Astrocyte (in vitro differentiated cells and primary cell): ENCODE measurements around the gene PRKCA. TPM values are rescaled to one million over a fixed set of nuclear protein-coding genes. Genes with fewer than 3 reads are reported as not detected.

Source experiments
- DNase-seq: peaks from one replicate; pipeline ENCODE4 v3.0.0-alpha.2; 2010; ENCODE audit warnings: low read depth
- FAIRE-seq: peaks from 2 replicates; lab custom pipeline; 2011; peaks lifted over from hg19 to GRCh38; lab: Jason Lieb, UNC
- H2AFZ ChIP-seq: 2 replicates; pipeline ENCODE4 v1.6.0; 2012; ENCODE audit warnings: low read depth, low read length, inconsistent platforms
- H3K27ac ChIP-seq: 2 replicates; pipeline ENCODE4 v1.5.1; 2011; ENCODE audit warnings: low read depth, low read length, inconsistent platforms
- H3K27me3 ChIP-seq: 2 replicates; pipeline ENCODE4 v1.6.0; 2011; ENCODE audit warnings: low read length, inconsistent platforms; ENCODE audit not compliant: insufficient read depth
- H3K36me3 ChIP-seq: 2 replicates; pipeline ENCODE4 v1.5.1; 2011; ENCODE audit warnings: low read length, inconsistent platforms; ENCODE audit not compliant: insufficient read depth
- H3K4me1 ChIP-seq: 2 replicates; pipeline ENCODE4 v1.5.1; 2011; ENCODE audit warnings: low read length, inconsistent platforms; ENCODE audit not compliant: insufficient read depth
- H3K4me2 ChIP-seq: 2 replicates; pipeline ENCODE4 v1.6.0; 2012; ENCODE audit warnings: low read length, inconsistent platforms
- H3K4me3 ChIP-seq: 2 replicates; pipeline ENCODE4 v1.5.1; 2011; ENCODE audit warnings: low read depth, mild to moderate bottlenecking, low read length, inconsistent platforms; ENCODE audit not compliant: insufficient read depth
- H3K79me2 ChIP-seq: 2 replicates; pipeline ENCODE4 v1.6.0; 2012; ENCODE audit warnings: mild to moderate bottlenecking, low read length, inconsistent platforms; ENCODE audit not compliant: insufficient read depth
- H3K9ac ChIP-seq: 2 replicates; pipeline ENCODE4 v1.6.0; 2012; ENCODE audit warnings: mild to moderate bottlenecking, low read length, inconsistent platforms
- H3K9me3 ChIP-seq: 2 replicates; pipeline ENCODE4 v1.5.1; 2012; ENCODE audit warnings: low read depth, mild to moderate bottlenecking, low read length, inconsistent platforms; ENCODE audit not compliant: insufficient read depth
- H4K20me1 ChIP-seq: 2 replicates; pipeline ENCODE4 v1.6.0; 2012; ENCODE audit warnings: low read length, inconsistent platforms; ENCODE audit not compliant: insufficient read depth
- H3K27ac Mint-ChIP-seq: one replicate; pipeline ENCODE4 v1.8.0; 2021; ENCODE audit warnings: mild to moderate bottlenecking, mixed read lengths; ENCODE audit not compliant: unreplicated experiment
- H3K27me3 Mint-ChIP-seq: one replicate; pipeline ENCODE4 v1.8.0; 2021; ENCODE audit warnings: low read depth, mixed read lengths; ENCODE audit not compliant: unreplicated experiment
- H3K36me3 Mint-ChIP-seq: one replicate; pipeline ENCODE4 v1.8.0; 2021; ENCODE audit warnings: low read depth, mixed read lengths; ENCODE audit not compliant: unreplicated experiment
- H3K4me1 Mint-ChIP-seq: one replicate; pipeline ENCODE4 v1.8.0; 2021; ENCODE audit warnings: low read depth, mixed read lengths; ENCODE audit not compliant: unreplicated experiment
- H3K4me3 Mint-ChIP-seq: one replicate; pipeline ENCODE4 v1.8.0; 2021; ENCODE audit warnings: mild to moderate bottlenecking, moderate library complexity, mixed read lengths; ENCODE audit not compliant: unreplicated experiment
- H3K9me3 Mint-ChIP-seq: one replicate; pipeline ENCODE4 v1.8.0; 2021; ENCODE audit warnings: mild to moderate bottlenecking, mixed read lengths; ENCODE audit not compliant: unreplicated experiment
- EZH2 ChIP-seq: IDR thresholded peaks from 2 replicates; pipeline ENCODE4 v1.6.1; 2012; ENCODE audit warnings: mild to moderate bottlenecking, low read length, inconsistent platforms; ENCODE audit not compliant: insufficient read depth
- total RNA-seq: library from RNA; stranded (reverse); gene quantifications from 2 replicates; pipeline ENCODE4 v1.2.1, GENCODE V29; 2021
- TF ChIP-seq, protein P1 (sequence below): IDR thresholded peaks from 2 replicates; pipeline ENCODE4 v1.5.1; 2011; ENCODE audit warnings: low read depth, mild to moderate bottlenecking, inconsistent platforms, low read length, moderate library complexity; ENCODE audit not compliant: insufficient read depth

The PRKCA gene
- total RNA-seq, 1 donor from 2014 or later, result 49.9 TPM

GRCh38 chr17:66557200-66557599, 254.8 kb downstream of the PRKCA start:
- TF ChIP-seq, protein P1, sequence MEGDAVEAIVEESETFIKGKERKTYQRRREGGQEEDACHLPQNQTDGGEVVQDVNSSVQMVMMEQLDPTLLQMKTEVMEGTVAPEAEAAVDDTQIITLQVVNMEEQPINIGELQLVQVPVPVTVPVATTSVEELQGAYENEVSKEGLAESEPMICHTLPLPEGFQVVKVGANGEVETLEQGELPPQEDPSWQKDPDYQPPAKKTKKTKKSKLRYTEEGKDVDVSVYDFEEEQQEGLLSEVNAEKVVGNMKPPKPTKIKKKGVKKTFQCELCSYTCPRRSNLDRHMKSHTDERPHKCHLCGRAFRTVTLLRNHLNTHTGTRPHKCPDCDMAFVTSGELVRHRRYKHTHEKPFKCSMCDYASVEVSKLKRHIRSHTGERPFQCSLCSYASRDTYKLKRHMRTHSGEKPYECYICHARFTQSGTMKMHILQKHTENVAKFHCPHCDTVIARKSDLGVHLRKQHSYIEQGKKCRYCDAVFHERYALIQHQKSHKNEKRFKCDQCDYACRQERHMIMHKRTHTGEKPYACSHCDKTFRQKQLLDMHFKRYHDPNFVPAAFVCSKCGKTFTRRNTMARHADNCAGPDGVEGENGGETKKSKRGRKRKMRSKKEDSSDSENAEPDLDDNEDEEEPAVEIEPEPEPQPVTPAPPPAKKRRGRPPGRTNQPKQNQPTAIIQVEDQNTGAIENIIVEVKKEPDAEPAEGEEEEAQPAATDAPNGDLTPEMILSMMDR, result no peak
- no peak for TF ChIP-seq EZH2
- Histone ChIP-seq H3K4me2 (no peak overlapping the region), H3K4me3 (no peak overlapping the region), H4K20me1 (no peaks in the 10 kb centered on the region), H3K36me3 (no peaks in the 10 kb centered on the region), H3K27ac (no peak overlapping the region), H3K79me2 (peaks cover 7% of the 10 kb centered on the region), H3K9me3 (no peaks in the 10 kb centered on the region), H3K27me3 (no peaks in the 10 kb centered on the region), H3K4me1 (no peaks in the 10 kb centered on the region), H2AFZ (no peak overlapping the region), H3K9ac (no peak overlapping the region)
- Mint-ChIP-seq H3K27ac (no peak overlapping the region), H3K36me3 (peaks cover 13% of the 10 kb centered on the region), H3K27me3 (no peaks in the 10 kb centered on the region), H3K4me1 (peaks cover 6% of the 10 kb centered on the region), H3K4me3 (no peak overlapping the region), H3K9me3 (peaks cover 7% of the 10 kb centered on the region)
- no peak for DNase-seq
- FAIRE-seq, result no peak

DNA sequence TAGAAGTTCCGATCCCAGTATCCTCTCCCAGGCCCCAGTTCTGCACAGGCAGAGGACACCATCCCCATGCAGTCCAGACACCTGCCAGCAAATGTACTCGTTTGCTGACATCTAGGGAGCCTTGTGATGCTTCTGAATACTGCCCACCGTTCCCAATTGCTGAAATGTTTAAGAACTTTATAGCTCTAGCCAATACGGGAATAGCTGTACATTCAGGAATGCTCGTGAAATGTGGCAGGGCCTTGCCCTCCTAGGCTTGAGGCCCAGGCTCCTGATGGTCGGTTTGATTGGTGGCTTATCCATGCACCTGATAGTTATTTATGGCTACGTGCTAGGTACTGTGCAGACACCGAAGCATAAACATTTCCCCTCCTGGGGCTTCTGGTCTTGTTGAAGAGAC, 255.5 kb downstream of the PRKCA start:
- Mint-ChIP-seq H3K4me1 (peaks cover 3% of the 10 kb centered on the region), H3K27me3 (no peaks in the 10 kb centered on the region), H3K9me3 (peaks cover 7% of the 10 kb centered on the region), H3K4me3 (no peak overlapping the region), H3K36me3 (peaks cover 13% of the 10 kb centered on the region), H3K27ac (no peak overlapping the region)
- Histone ChIP-seq H3K27ac (no peak overlapping the region), H3K4me1 (no peaks in the 10 kb centered on the region), H3K9me3 (no peaks in the 10 kb centered on the region), H3K4me2 (no peak overlapping the region), H3K79me2 (peaks cover 7% of the 10 kb centered on the region), H4K20me1 (no peaks in the 10 kb centered on the region), H3K36me3 (no peaks in the 10 kb centered on the region), H2AFZ (no peak overlapping the region), H3K27me3 (no peaks in the 10 kb centered on the region), H3K9ac (no peak overlapping the region), H3K4me3 (no peak overlapping the region)
- FAIRE-seq (no peak), DNase-seq (no peak)
- TF ChIP-seq, protein P1, result no peak
- TF ChIP-seq EZH2, result no peak

DNA sequence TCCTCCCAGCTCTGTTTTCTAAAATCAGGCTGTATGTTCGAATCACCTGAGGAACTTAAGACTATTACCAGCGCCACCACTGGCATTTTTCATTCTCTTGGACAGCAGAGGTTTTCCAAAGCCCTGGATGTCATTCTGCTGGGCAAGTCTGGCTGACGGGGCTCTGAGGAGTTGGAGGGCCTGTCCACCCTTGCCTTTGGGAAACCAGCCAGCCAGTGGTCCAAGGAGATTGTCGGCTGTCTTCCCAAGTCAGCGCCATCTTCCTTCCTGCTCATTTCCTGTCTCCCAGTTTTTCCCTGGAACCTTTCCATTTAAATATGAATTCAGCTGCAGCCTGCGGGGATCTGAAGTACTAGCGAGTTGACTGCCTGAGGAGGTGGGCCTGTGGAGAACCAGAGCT, 258.3 kb downstream of the PRKCA start:
- FAIRE-seq (no peak), DNase-seq (no peak)
- Histone ChIP-seq H4K20me1 (no peaks in the 10 kb centered on the region), H3K4me3 (no peak overlapping the region), H3K27me3 (no peaks in the 10 kb centered on the region), H3K4me1 (peaks cover 10% of the 10 kb centered on the region), H3K36me3 (no peaks in the 10 kb centered on the region), H3K79me2 (peaks cover 3% of the 10 kb centered on the region), H3K9me3 (no peaks in the 10 kb centered on the region), H2AFZ (no peak overlapping the region), H3K9ac (no peak overlapping the region), H3K27ac (no peak overlapping the region), H3K4me2 (no peak overlapping the region)
- Mint-ChIP-seq H3K9me3 (peaks cover 7% of the 10 kb centered on the region), H3K27ac (no peak overlapping the region), H3K36me3 (peaks cover 10% of the 10 kb centered on the region), H3K27me3 (no peaks in the 10 kb centered on the region), H3K4me1 (peaks cover 6% of the 10 kb centered on the region), H3K4me3 (no peak overlapping the region)
- TF ChIP-seq, protein P1, result no peak
- TF ChIP-seq EZH2, result no peak
